HepG2 (cell line): ENCODE data around the gene ZFAND3. TPM values are rescaled to one million over a fixed set of nuclear protein-coding genes. Genes with fewer than 3 reads are reported as not detected.

Experiments used
- ATF1 ChIP-seq: IDR thresholded peaks from 2 replicates; pipeline ENCODE4 v1.6.1; 2016; ENCODE audit warnings: mild to moderate bottlenecking, control low read depth
- CBX1 ChIP-seq: IDR thresholded peaks from one replicate; pipeline ENCODE4 v1.6.1; 2016; ENCODE audit warnings: antibody characterized with exemption, low read depth
- CEBPB ChIP-seq: IDR thresholded peaks from 2 replicates; pipeline ENCODE4 v1.6.1; 2011; ENCODE audit warnings: low read depth, low read length, improper control_type of control experiment, borderline replicate concordance
- ERF ChIP-seq: IDR thresholded peaks from 2 replicates; pipeline ENCODE4 v1.6.1; 2018; ENCODE audit warnings: missing biosample characterization, missing genetic modification reagents
- FOXK1 ChIP-seq: sonication (generic); formaldehyde crosslinking; IDR thresholded peaks from 2 replicates; pipeline ENCODE4 v1.4.0; 2020; ENCODE audit warnings: low read depth, missing genetic modification reagents, borderline replicate concordance
- GABPA ChIP-seq, 2 experiments: IDR thresholded peaks; 2 replicates each; pipeline ENCODE4 v1.6.1; 2011 to 2016; ENCODE audit warnings: low read depth in 2 of 2, low read length in 1 of 2, missing biosample characterization in 1 of 2, missing genetic modification characterization in 1 of 2
- HOXA7 ChIP-seq: sonication (generic); formaldehyde crosslinking; IDR thresholded peaks from 2 replicates; pipeline ENCODE4 v1.8.1; 2022; ENCODE audit warnings: mild to moderate bottlenecking, missing genetic modification reagents, moderate library complexity
- NPAS2 ChIP-seq: sonication (generic); formaldehyde crosslinking; IDR thresholded peaks from 2 replicates; pipeline ENCODE4 v1.8.0; 2022; ENCODE audit warnings: mild to moderate bottlenecking, missing genetic modification reagents, borderline replicate concordance
- PHF21A ChIP-seq: sonication (generic); formaldehyde crosslinking; IDR thresholded peaks from 2 replicates; pipeline ENCODE4 v1.5.0; 2020; ENCODE audit warnings: mild to moderate bottlenecking, missing genetic modification reagents
- POLR2AphosphoS5 ChIP-seq: IDR thresholded peaks from 2 replicates; pipeline ENCODE4 v1.6.1; 2012; ENCODE audit warnings: low read depth, low read length
- RBAK ChIP-seq: sonication (generic); formaldehyde crosslinking; IDR thresholded peaks from 2 replicates; pipeline ENCODE4 v1.5.1; 2020; ENCODE audit warnings: mild to moderate bottlenecking, missing genetic modification reagents
- SP4 ChIP-seq: sonication (generic); formaldehyde crosslinking; IDR thresholded peaks from 2 replicates; pipeline ENCODE4 v1.8.1; 2023; ENCODE audit warnings: mild to moderate bottlenecking, missing genetic modification reagents
- TAF1 ChIP-seq: sonication (generic); formaldehyde crosslinking; IDR thresholded peaks from 2 replicates; pipeline ENCODE4 v1.4.0; 2020; ENCODE audit warnings: missing genetic modification reagents
- ZFP41 ChIP-seq: sonication (generic); formaldehyde crosslinking; IDR thresholded peaks from 2 replicates; pipeline ENCODE4 v1.4.0; 2020; ENCODE audit warnings: mild to moderate bottlenecking, missing genetic modification reagents, borderline replicate concordance
- ZNF589 ChIP-seq: sonication (generic); formaldehyde crosslinking; conservative IDR thresholded peaks from 2 replicates; pipeline ENCODE4 v1.8.0; 2022; ENCODE audit warnings: mild to moderate bottlenecking, moderate library complexity, missing genetic modification reagents
- ZNF883 ChIP-seq: sonication (generic); formaldehyde crosslinking; IDR thresholded peaks from 2 replicates; pipeline ENCODE4 v1.5.1; 2020; ENCODE audit warnings: mild to moderate bottlenecking, missing genetic modification reagents; ENCODE audit errors: not compliant biosample characterization
- ZZZ3 ChIP-seq: sonication (generic); formaldehyde crosslinking; IDR thresholded peaks from 2 replicates; pipeline ENCODE4 v1.4.0; 2020; ENCODE audit warnings: missing genetic modification reagents, mild to moderate bottlenecking, borderline replicate concordance
- polyA plus RNA-seq, 8 experiments: library from polyadenylated mRNA; depleted of rRNA in 3 of 8; stranded (reverse) in 7 of 8; unstranded in 1 of 8; fragments of >200 nt; fragmentation: Illumina TruSeq in 4 of 8; extraction: Trizol in 4 of 8; gene quantifications; 2 replicates each; pipeline versions ENCODE4 v1.2.1 to v1.2.3, GENCODE V29; 2011 to 2016; ENCODE audit warnings: low read depth in 4 of 8, missing spikeins in 1 of 8, mixed read lengths in 1 of 8; ENCODE audit not compliant: insufficient read depth in 1 of 8
- total RNA-seq, 5 experiments: library from RNA; depleted of rRNA; stranded (reverse); fragments of >200 nt; fragmentation: Illumina TruSeq; extraction: Trizol; gene quantifications; 2 replicates each; pipeline ENCODE4 v1.2.3, GENCODE V29; 2016; ENCODE audit warnings: low read depth in 1 of 5
- TF ChIP-seq, protein P1 (sequence below): sonication (generic); formaldehyde crosslinking; IDR thresholded peaks from 2 replicates; pipeline ENCODE4 v1.9.0; 2022; ENCODE audit warnings: low read depth, missing genetic modification reagents
- TF ChIP-seq, protein P2 (sequence below): sonication (generic); formaldehyde crosslinking; IDR thresholded peaks from 2 replicates; pipeline ENCODE4 v1.5.0; 2020; ENCODE audit warnings: missing genetic modification reagents
- TF ChIP-seq, protein P3 (sequence below): sonication (generic); formaldehyde crosslinking; IDR thresholded peaks from 2 replicates; pipeline ENCODE4 v1.4.0; 2020; ENCODE audit warnings: missing genetic modification reagents, low read depth, mild to moderate bottlenecking, borderline replicate concordance
- TF ChIP-seq, protein P4 (sequence below): sonication (generic); formaldehyde crosslinking; IDR thresholded peaks from 2 replicates; pipeline ENCODE4 v1.9.0; 2021; ENCODE audit warnings: missing genetic modification reagents, mild to moderate bottlenecking, borderline replicate concordance
- TF ChIP-seq, protein P5 (sequence below): sonication (generic); formaldehyde crosslinking; IDR thresholded peaks from 2 replicates; pipeline ENCODE4 v1.4.0; 2020; ENCODE audit warnings: mild to moderate bottlenecking, low read depth, missing genetic modification reagents
- TF ChIP-seq, protein P6 (sequence below): sonication (generic); formaldehyde crosslinking; IDR thresholded peaks from 2 replicates; pipeline ENCODE4 v1.4.0; 2020; ENCODE audit warnings: low read depth, mild to moderate bottlenecking, missing genetic modification reagents

The ZFAND3 gene
- total and polyA plus RNA-seq, 2 of the 13 experiments (the other 11 are each of a cell fraction or from before 2014, with no cell fraction given) = 16.4 to 17.1 TPM

DNA sequence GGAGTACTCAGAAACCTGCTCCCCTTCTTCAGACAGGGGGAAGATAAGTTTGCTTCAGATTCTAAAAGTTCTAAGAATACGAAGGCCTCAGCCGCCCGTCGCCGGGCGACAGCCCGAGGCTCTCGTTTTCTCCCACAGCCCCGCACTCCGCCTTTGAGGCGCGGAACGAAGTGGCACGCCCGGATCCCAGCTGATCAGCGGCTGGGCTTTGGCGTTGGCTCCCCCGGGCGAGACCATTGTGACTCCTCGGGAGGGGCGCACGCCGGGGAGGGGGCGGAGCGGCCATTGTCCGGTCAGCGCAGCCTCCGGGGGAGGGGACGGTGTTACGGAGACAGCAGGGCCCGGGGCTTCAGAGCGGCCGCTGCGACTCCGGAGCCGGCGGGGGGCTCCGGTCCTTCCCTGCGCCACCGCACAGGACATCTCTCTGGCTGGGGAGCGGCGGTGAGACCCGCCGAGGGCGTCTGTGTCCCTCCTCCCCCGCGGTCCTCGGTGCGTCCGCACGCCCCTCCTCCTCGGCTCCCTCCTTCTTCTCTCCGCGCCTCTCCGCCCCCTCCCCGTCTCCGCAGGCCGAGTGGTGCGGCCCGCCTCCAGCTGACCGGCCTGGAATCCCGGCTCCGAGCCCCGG is at the start of gene ZFAND3 (continued):
- TF ChIP-seq ZZZ3 (0 out of 2 replicates have a peak, but pooled peaks have one; percentile 29), PHF21A (CRISPR knock-in tag) (peak; percentile 78), ERF (peak; percentile 89), ZFP41 (CRISPR knock-in tag) (no peak), GABPA (IDR thresholded peaks at IDR 0.05; ENCODE audit: low read depth, low read length) (no peak), GABPA (CRISPR knock-in tag; IDR thresholded peaks at IDR 0.05; ENCODE audit: low read depth) (peak; percentile 12; the same call in 1 of the 2 replicates), CBX1 (no peak), HOXA7 (CRISPR knock-in tag) (no peak), RBAK (CRISPR knock-in tag) (no peak), ATF1 (no peak), FOXK1 (CRISPR knock-in tag) (0 out of 2 replicates have a peak, but pooled peaks have one; percentile 50), POLR2AphosphoS5 (peak; percentile 3), ZNF589 (CRISPR knock-in tag) (no peak), ZNF883 (CRISPR knock-in tag) (peak; percentile 6), TAF1 (CRISPR knock-in tag) (peak; percentile 82), CEBPB (no peak), NPAS2 (CRISPR knock-in tag) (no peak), SP4 (CRISPR knock-in tag) (peak; percentile 87)
- TF ChIP-seq, protein P1, sequence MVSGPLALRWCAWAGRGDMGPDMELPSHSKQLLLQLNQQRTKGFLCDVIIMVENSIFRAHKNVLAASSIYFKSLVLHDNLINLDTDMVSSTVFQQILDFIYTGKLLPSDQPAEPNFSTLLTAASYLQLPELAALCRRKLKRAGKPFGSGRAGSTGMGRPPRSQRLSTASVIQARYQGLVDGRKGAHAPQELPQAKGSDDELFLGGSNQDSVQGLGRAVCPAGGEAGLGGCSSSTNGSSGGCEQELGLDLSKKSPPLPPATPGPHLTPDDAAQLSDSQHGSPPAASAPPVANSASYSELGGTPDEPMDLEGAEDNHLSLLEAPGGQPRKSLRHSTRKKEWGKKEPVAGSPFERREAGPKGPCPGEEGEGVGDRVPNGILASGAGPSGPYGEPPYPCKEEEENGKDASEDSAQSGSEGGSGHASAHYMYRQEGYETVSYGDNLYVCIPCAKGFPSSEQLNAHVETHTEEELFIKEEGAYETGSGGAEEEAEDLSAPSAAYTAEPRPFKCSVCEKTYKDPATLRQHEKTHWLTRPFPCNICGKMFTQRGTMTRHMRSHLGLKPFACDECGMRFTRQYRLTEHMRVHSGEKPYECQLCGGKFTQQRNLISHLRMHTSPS (CRISPR knock-in tag) = no peak
- TF ChIP-seq, protein P2, sequence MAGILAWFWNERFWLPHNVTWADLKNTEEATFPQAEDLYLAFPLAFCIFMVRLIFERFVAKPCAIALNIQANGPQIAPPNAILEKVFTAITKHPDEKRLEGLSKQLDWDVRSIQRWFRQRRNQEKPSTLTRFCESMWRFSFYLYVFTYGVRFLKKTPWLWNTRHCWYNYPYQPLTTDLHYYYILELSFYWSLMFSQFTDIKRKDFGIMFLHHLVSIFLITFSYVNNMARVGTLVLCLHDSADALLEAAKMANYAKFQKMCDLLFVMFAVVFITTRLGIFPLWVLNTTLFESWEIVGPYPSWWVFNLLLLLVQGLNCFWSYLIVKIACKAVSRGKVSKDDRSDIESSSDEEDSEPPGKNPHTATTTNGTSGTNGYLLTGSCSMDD (CRISPR knock-in tag) = no peak
- TF ChIP-seq, protein P3, sequence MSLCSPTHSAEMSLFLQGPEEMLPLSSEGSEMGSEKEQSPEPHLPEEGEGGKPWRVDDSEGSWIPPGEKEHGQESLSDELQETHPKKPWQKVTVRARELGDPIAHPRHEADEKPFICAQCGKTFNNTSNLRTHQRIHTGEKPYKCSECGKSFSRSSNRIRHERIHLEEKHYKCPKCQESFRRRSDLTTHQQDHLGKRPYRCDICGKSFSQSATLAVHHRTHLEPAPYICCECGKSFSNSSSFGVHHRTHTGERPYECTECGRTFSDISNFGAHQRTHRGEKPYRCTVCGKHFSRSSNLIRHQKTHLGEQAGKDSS (CRISPR knock-in tag) = peak; percentile 27; the same call in 1 of the 2 replicates
- TF ChIP-seq, protein P4, sequence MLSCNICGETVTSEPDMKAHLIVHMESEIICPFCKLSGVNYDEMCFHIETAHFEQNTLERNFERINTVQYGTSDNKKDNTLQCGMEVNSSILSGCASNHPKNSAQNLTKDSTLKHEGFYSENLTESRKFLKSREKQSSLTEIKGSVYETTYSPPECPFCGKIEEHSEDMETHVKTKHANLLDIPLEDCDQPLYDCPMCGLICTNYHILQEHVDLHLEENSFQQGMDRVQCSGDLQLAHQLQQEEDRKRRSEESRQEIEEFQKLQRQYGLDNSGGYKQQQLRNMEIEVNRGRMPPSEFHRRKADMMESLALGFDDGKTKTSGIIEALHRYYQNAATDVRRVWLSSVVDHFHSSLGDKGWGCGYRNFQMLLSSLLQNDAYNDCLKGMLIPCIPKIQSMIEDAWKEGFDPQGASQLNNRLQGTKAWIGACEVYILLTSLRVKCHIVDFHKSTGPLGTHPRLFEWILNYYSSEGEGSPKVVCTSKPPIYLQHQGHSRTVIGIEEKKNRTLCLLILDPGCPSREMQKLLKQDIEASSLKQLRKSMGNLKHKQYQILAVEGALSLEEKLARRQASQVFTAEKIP (CRISPR knock-in tag) = no peak
- TF ChIP-seq, protein P5, sequence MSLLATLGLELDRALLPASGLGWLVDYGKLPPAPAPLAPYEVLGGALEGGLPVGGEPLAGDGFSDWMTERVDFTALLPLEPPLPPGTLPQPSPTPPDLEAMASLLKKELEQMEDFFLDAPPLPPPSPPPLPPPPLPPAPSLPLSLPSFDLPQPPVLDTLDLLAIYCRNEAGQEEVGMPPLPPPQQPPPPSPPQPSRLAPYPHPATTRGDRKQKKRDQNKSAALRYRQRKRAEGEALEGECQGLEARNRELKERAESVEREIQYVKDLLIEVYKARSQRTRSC (CRISPR knock-in tag) = no peak
- TF ChIP-seq, protein P6, sequence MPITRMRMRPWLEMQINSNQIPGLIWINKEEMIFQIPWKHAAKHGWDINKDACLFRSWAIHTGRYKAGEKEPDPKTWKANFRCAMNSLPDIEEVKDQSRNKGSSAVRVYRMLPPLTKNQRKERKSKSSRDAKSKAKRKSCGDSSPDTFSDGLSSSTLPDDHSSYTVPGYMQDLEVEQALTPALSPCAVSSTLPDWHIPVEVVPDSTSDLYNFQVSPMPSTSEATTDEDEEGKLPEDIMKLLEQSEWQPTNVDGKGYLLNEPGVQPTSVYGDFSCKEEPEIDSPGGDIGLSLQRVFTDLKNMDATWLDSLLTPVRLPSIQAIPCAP (CRISPR knock-in tag) = no peak
